Spleen (tissue), 11 donors: ENCODE measurements around the gene BCL2. TPM values are rescaled to one million over a fixed set of nuclear protein-coding genes. Genes with fewer than 3 reads are reported as not detected.

Experiments used
- DNase-seq: peaks from one replicate; pipeline ENCODE4 v3.0.0-alpha.2; 2020
- H3K27ac ChIP-seq, 8 donors: fragments of 200-600 bp; sonication (generic) in 7 of 8; 1 replicate in 4 of 8; 2 replicates in 4 of 8; pipeline versions ENCODE4 v1.5.0 to v1.8.0; 2016 to 2021; ENCODE audit warnings: inconsistent platforms in 4 of 8, mild to moderate bottlenecking in 4 of 8, moderate library complexity in 1 of 8
- H3K27me3 ChIP-seq, 7 donors: fragments of 200-600 bp; sonication (generic) in 6 of 7; replicated peaks in 1 of 7; 1 replicate in 4 of 7; 2 replicates in 3 of 7; pipeline versions ENCODE4 v1.5.0 to v1.8.0; 2016 to 2021; ENCODE audit warnings: inconsistent platforms in 3 of 7, mild to moderate bottlenecking in 1 of 7
- H3K36me3 ChIP-seq, 6 donors: fragments of 200-600 bp; sonication (generic) in 5 of 6; 1 replicate in 4 of 6; 2 replicates in 2 of 6; pipeline versions ENCODE4 v1.5.0 to v1.8.0; 2016 to 2021; ENCODE audit warnings: inconsistent platforms in 2 of 6
- H3K4me1 ChIP-seq, 6 donors: fragments of 200-600 bp; sonication (generic) in 5 of 6; 1 replicate in 3 of 6; 2 replicates in 3 of 6; pipeline versions ENCODE4 v1.5.0 to v1.8.0; 2016 to 2021; ENCODE audit warnings: inconsistent platforms in 3 of 6
- H3K4me3 ChIP-seq, 8 donors: fragments of 200-600 bp; sonication (generic) in 7 of 8; 1 replicate in 4 of 8; 2 replicates in 4 of 8; pipeline versions ENCODE4 v1.5.0 to v1.8.0; 2016 to 2021; ENCODE audit warnings: inconsistent platforms in 4 of 8, mild to moderate bottlenecking in 4 of 8, moderate library complexity in 2 of 8
- H3K9me3 ChIP-seq, 8 donors: fragments of 200-600 bp; sonication (generic) in 7 of 8; 1 replicate in 4 of 8; 2 replicates in 4 of 8; pipeline versions ENCODE4 v1.5.0 to v1.8.0; 2016 to 2021; ENCODE audit warnings: inconsistent platforms in 4 of 8
- POLR2A ChIP-seq, 3 donors: fragments of 450-650 bp; IDR thresholded peaks; one replicate each; pipeline ENCODE4 v1.5.1; 2017; ENCODE audit warnings: antibody characterized with exemption in 3 of 3, mild to moderate bottlenecking in 1 of 3
- POLR2AphosphoS5 ChIP-seq, 3 donors: sonication (generic); formaldehyde crosslinking; IDR thresholded peaks; one replicate each; pipeline ENCODE4 v1.5.1; 2017; ENCODE audit warnings: antibody characterized with exemption in 3 of 3
- WGBS, 5 donors: extraction: QIAGEN DNeasy Blood & Tissue Kit in 3 of 5; methylation state at CpG; one replicate each; pipeline versions ENCODE4 v1.1.5 to v1.1.7; 2013 to 2018; 5-methylcytosine and 5-hydroxymethylcytosine counted together
- intact Hi-C: fragments of 100-400 bp; cut with DNase I; formaldehyde crosslinking; loops from one replicate; pipeline ENCODE4 v1.15.0; 2023; ENCODE audit warnings: low total_unique reads
- polyA plus RNA-seq, 3 donors: library from polyadenylated mRNA; stranded (reverse); fragments of 200-250 nt; gene quantifications; one replicate each; pipeline ENCODE4 v1.2.1, GENCODE V29; 2013
- total RNA-seq, 7 donors: library from RNA; depleted of rRNA in 3 of 7; stranded (reverse); fragments of >200 nt in 3 of 7; fragmentation: NEBNext Ultra II Directional in 4 of 7; extraction: Animal tissue kit (Norgen Biotek cat#: 25700) in 4 of 7; gene quantifications; one replicate each; pipeline versions ENCODE4 v1.1.0 to v1.2.1, GENCODE V29; 2016 to 2021
- TF ChIP-seq, protein P1 (sequence below), 11 experiments: fragments of 200-600 bp in 7 of 11; fragments of 450-650 bp in 4 of 11; sonication (generic) in 4 of 11; IDR thresholded peaks in 8 of 11; conservative IDR thresholded peaks in 3 of 11; 1 replicate in 7 of 11; 2 replicates in 4 of 11; pipeline versions ENCODE4 v1.4.0 to v1.8.0; 2016 to 2021; ENCODE audit warnings: antibody characterized with exemption in 11 of 11, inconsistent platforms in 4 of 11, mild to moderate bottlenecking in 1 of 11
- donor health status: healthy with polysubstance abuse.
- donor health status: DM: no; HTN: no; CAD: no; lungs with moderate emphysema.
- donor health status: DM: no; HTN: no; CAD: no.
- donor health status: Bipolar disorder and iron deficiency.
- donor health status: healthy.
- donor health status: DM: no; HTN: no; CAD: no.
- donor health status: DM: yes; HTN: yes; CAD: no.

Gene BCL2
- total and polyA plus RNA-seq, 10 donors = 9.6 to 112 (median 69.1) TPM

DNA sequence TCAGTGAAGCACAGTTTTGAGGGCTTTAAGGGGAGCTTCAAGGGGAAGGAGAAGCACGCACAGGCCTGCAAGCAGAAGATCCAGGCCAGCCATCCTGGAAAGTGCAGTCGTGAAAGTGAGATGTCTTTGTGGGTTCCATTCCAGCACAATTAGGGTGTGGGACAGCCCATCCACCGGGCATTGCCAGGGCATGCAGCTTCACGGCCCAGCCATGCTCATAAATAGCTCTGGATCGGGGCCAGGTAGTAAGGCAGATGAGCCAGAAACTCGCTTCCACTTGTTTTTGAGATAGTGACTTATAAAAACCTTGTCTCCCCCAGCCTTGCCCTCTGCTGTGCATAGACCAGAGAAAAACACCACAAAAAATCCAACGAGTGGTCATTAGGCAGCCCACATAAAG is 26.5 kb upstream of the BCL2 start:
- Histone ChIP-seq H3K9me3 (no peaks in the 10 kb centered on the region), H3K4me3 (no peak overlapping the region), H3K27ac (no peak overlapping the region), H3K27me3 (no peaks in the 10 kb centered on the region), H3K36me3 (peaks cover 0 to 100% (median 45%) of the 10 kb centered on the region in 6 donors), H3K4me1 (peaks cover 0 to 16% (median 3%) of the 10 kb centered on the region in 6 donors)
- 68 to 89% (median 78%) methylated on average over 5 to 7 of the region's 7 CpGs for WGBS, 5 donors
- intact Hi-C loops = loop anchor here (5.0 kb wide), 1 partner anchor 91 kb away; no protein-coding TSS in a partner anchor
- TF ChIP-seq POLR2A (IDR thresholded peaks at IDR 0.05) = no peak
- TF ChIP-seq POLR2AphosphoS5 (IDR thresholded peaks at IDR 0.05) = no peak
- TF ChIP-seq, protein P1, sequence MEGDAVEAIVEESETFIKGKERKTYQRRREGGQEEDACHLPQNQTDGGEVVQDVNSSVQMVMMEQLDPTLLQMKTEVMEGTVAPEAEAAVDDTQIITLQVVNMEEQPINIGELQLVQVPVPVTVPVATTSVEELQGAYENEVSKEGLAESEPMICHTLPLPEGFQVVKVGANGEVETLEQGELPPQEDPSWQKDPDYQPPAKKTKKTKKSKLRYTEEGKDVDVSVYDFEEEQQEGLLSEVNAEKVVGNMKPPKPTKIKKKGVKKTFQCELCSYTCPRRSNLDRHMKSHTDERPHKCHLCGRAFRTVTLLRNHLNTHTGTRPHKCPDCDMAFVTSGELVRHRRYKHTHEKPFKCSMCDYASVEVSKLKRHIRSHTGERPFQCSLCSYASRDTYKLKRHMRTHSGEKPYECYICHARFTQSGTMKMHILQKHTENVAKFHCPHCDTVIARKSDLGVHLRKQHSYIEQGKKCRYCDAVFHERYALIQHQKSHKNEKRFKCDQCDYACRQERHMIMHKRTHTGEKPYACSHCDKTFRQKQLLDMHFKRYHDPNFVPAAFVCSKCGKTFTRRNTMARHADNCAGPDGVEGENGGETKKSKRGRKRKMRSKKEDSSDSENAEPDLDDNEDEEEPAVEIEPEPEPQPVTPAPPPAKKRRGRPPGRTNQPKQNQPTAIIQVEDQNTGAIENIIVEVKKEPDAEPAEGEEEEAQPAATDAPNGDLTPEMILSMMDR (IDR thresholded peaks at IDR 0.05 in 8 of 11, conservative IDR thresholded peaks at IDR 0.05 in 3 of 11) = no peak
- DNase-seq = no peak

DNA sequence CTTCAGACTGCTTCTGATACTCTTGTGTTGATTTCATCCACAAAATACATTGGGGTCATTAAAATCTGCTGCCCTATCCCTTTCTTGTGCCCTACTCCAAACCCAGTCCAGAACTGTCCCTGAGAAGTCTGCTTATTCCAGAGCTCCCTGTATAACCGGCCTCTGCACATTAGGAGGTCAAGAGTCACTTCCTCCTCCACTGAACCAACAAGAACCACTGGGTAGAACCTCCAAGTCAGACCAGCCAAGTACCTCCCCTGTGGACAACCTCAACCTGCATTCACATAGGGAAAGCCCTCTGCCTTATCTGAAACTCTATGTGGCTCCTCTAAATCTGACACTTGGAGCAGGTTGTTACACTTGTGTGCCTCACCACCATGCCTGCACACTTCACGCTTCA is 25.3 kb upstream of the BCL2 start:
- DNase-seq = no peak
- H3K9me3 ChIP-seq = no peaks in the 10 kb centered on the region
- peaks cover 0 to 97% (median 42%) of the 10 kb centered on the region in 6 donors for H3K36me3 ChIP-seq
- intact Hi-C loops = loop anchor here (5.0 kb wide), 1 partner anchor 92 kb away; no protein-coding TSS in a partner anchor
- peaks cover 0 to 16% (median 3%) of the 10 kb centered on the region in 6 donors for H3K4me1 ChIP-seq
- WGBS, 5 donors = 68 to 89% (median 83%) methylated on average over 2 of the region's 2 CpGs
- TF ChIP-seq POLR2AphosphoS5 (IDR thresholded peaks at IDR 0.05) (no peak), POLR2A (IDR thresholded peaks at IDR 0.05) (no peak)
- TF ChIP-seq, protein P1 (IDR thresholded peaks at IDR 0.05 in 8 of 11, conservative IDR thresholded peaks at IDR 0.05 in 3 of 11) = no peak
- H3K27ac ChIP-seq = no peak overlapping the region
- no peaks in the 10 kb centered on the region for H3K27me3 ChIP-seq
- H3K4me3 ChIP-seq = no peak overlapping the region

DNA sequence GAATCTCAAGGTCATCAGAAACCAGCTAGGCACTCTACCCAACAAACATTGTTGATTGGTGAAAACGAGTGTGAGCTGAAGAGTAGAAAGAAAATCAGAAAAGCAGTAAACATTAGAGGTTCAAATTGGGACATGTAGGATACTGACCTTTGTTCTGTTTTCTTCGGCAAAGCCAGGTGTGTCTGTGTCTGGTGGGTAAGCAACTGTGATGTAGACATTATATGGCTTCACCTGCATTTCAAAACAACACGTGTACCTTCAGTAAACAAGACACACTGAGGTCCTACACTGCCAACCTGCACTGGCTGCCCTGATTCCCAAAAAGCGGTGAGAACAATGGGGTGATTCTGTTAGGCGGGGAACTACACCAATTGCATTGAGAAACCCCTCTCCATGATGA is 24.7 kb upstream of the BCL2 start:
- no peak overlapping the region for H3K27ac ChIP-seq
- no peak for TF ChIP-seq POLR2A (IDR thresholded peaks at IDR 0.05)
- TF ChIP-seq, protein P1 (IDR thresholded peaks at IDR 0.05 in 8 of 11, conservative IDR thresholded peaks at IDR 0.05 in 3 of 11) = no peak
- no peak for TF ChIP-seq POLR2AphosphoS5 (IDR thresholded peaks at IDR 0.05)
- H3K9me3 ChIP-seq = no peaks in the 10 kb centered on the region
- WGBS, 5 donors = 82 to 98% (median 92%) methylated on average over 5 of the region's 5 CpGs
- peaks cover 0 to 96% (median 38%) of the 10 kb centered on the region in 6 donors for H3K36me3 ChIP-seq
- no peaks in the 10 kb centered on the region for H3K27me3 ChIP-seq
- H3K4me3 ChIP-seq = no peak overlapping the region
- intact Hi-C loops = no loop called here
- peaks cover 0 to 16% (median 3%) of the 10 kb centered on the region in 6 donors for H3K4me1 ChIP-seq
- DNase-seq = no peak

DNA sequence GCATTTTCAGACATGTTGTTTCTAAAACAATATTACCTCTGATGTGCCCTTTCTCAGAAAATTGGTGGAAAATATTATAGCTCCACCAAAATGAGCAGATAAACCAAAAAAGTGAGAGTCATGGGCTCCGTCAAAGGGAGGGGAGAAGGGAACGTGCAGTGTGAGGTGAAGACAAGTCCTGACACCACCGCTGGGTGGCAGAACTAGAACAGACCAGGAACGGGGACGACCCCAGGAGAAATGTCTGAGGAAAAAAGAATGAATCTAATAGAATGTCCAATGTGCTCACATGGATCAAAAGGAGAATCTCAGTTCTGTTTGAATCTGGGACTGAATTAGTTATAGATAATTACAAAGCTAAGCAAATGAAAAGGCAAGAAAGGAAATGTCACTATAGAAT is 22.6 kb upstream of the BCL2 start:
- peaks cover 0 to 96% (median 40%) of the 10 kb centered on the region in 6 donors for H3K36me3 ChIP-seq

More for the DNA sequence above, 22.6 kb upstream of the BCL2 start:
- intact Hi-C loops = no loop called here
- Histone ChIP-seq H3K27me3 (no peaks in the 10 kb centered on the region), H3K4me1 (peaks cover 0 to 16% (median 2%) of the 10 kb centered on the region in 6 donors), H3K27ac (no peak overlapping the region), H3K4me3 (no peak overlapping the region), H3K9me3 (no peaks in the 10 kb centered on the region)
- WGBS, 5 donors = 41 to 59% (median 47%) methylated on average over 5 of the region's 5 CpGs
- no peak for DNase-seq
- TF ChIP-seq, protein P1 (IDR thresholded peaks at IDR 0.05 in 8 of 11, conservative IDR thresholded peaks at IDR 0.05 in 3 of 11) = peak in 8 of 11 experiments; percentile 20 to 47 (median 33)
- TF ChIP-seq POLR2A (IDR thresholded peaks at IDR 0.05) = no peak
